BLaER1 treated with 17β-estradiol and CSF1 and Interleukin-3, amounts not matched to agents 10 nM and 100 nM (cell line): Measurements from ENCODE around the gene ANKS1B.

Experiments
- H3K27ac ChIP-seq, 11 experiments: shearing (Covaris generic); formaldehyde crosslinking; 2 replicates each; pipeline ENCODE4 v1.8.1; 2022
- H3K27me3 ChIP-seq, 11 experiments: shearing (Covaris generic); formaldehyde crosslinking; 2 replicates each; pipeline ENCODE4 v1.8.1; 2022
- H3K36me3 ChIP-seq, 11 experiments: shearing (Covaris generic); formaldehyde crosslinking; 2 replicates each; pipeline ENCODE4 v1.8.1; 2022
- H3K4me1 ChIP-seq, 10 experiments: shearing (Covaris generic); formaldehyde crosslinking; 2 replicates each; pipeline ENCODE4 v1.8.1; 2022
- H3K4me2 ChIP-seq, 11 experiments: shearing (Covaris generic); formaldehyde crosslinking; 2 replicates each; pipeline ENCODE4 v1.8.1; 2022
- H3K4me3 ChIP-seq, 10 experiments: shearing (Covaris generic); formaldehyde crosslinking; 2 replicates each; pipeline ENCODE4 v1.8.1; 2022
- H3K9ac ChIP-seq, 11 experiments: shearing (Covaris generic); formaldehyde crosslinking; 2 replicates each; pipeline ENCODE4 v1.8.1; 2022
- H3K9me3 ChIP-seq, 11 experiments: shearing (Covaris generic); formaldehyde crosslinking; replicated peaks in 1 of 11; 2 replicates each; pipeline ENCODE4 v1.8.1; 2022
- H4K20me1 ChIP-seq, 11 experiments: shearing (Covaris generic); formaldehyde crosslinking; 2 replicates each; pipeline ENCODE4 v1.8.1; 2022
- Cebpa-rat ChIP-seq, 11 experiments: shearing (Covaris generic); IDR thresholded peaks; 2 replicates each; pipeline ENCODE4 v1.8.1; 2022

ANKS1B gene

DNA sequence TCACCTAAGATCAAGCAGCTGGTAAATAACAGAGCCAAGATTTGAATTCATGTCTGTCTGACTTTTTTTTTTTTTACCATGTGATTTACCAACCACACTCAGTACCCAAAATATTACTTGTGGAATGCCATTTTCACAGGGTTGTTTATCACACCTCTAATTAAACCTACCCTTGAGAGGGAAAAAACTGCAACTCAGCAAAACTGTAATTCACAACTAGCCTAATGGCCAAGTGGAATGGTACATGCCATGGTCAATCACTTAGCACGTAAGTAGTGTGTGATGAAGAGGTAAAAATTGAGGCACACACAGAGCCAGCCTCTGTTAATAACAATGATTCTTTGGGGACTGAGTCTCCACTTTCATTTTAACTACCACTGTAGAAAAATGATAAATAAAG lies 750.0 kb downstream of the ANKS1B start:
- H3K27me3 ChIP-seq = no peaks in the 10 kb centered on the region
- no peak overlapping the region for H3K4me2 ChIP-seq
- no peaks in the 10 kb centered on the region for H3K4me1 ChIP-seq
- peaks cover 13 to 31% (median 22%) of the 10 kb centered on the region in 11 experiments; a peak in 18 of 22 replicates for H3K9me3 ChIP-seq
- no peak for TF ChIP-seq Cebpa-rat (IDR thresholded peaks at IDR 0.05)
- H3K27ac ChIP-seq = no peak overlapping the region
- H3K4me3 ChIP-seq = no peak overlapping the region
- no peak overlapping the region for H3K9ac ChIP-seq
- H3K36me3 ChIP-seq = peaks cover 0 to 63% (median 44%) of the 10 kb centered on the region in 11 experiments; a peak in 16 of 22 replicates
- H4K20me1 ChIP-seq = no peaks in the 10 kb centered on the region

DNA sequence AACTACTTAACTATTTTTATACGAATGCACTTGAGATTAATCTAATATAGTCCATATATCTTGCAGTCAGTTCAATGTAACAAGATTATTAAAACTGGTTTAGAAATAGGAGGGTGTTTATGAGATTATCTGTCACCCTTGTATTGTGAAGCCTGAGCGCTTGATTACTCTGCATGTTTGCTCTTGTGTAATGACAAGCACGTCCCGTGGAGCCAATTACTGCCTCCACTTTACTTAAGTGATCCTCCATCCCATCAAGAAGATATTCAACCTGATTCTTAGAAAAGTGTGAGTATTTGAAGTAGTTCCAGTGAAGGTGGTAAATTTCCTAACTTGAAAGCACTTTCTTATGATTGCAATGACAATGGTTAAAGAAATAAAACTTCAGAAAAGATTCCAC lies 752.4 kb downstream of the ANKS1B start:
- Histone ChIP-seq H3K27ac (no peak overlapping the region), H3K9ac (no peak overlapping the region), H3K4me3 (no peak overlapping the region), H3K36me3 (peaks cover 0 to 47% (median 27%) of the 10 kb centered on the region in 11 experiments; a peak in 15 of 22 replicates), H3K4me1 (no peaks in the 10 kb centered on the region), H3K9me3 (peaks cover 7 to 14% (median 11%) of the 10 kb centered on the region in 11 experiments; a peak in 13 of 22 replicates), H4K20me1 (no peaks in the 10 kb centered on the region), H3K4me2 (no peak overlapping the region), H3K27me3 (no peaks in the 10 kb centered on the region)
- no peak for TF ChIP-seq Cebpa-rat (IDR thresholded peaks at IDR 0.05)

DNA sequence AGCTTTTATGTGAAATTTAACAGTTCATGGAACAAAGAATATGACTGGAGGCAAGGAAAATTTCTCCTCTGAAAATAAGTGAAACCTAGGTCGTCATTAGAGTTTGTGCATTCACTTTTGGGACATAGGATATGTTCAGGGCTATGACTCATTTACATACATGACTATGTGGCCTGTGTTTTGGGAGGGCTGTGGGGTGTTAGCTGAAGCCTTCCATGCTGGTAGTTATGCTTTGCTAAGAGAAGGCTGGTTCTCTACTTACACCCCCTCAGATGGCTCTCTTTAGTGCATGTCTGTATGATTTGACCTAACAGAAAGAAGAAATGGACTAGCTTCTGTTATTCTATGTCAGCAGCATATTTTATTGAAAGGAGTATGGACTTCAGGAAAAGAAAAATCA lies 753.7 kb downstream of the ANKS1B start:
- H3K9ac ChIP-seq = no peak overlapping the region
- no peaks in the 10 kb centered on the region for H3K4me1 ChIP-seq
- H4K20me1 ChIP-seq = no peaks in the 10 kb centered on the region
- H3K27me3 ChIP-seq = no peaks in the 10 kb centered on the region
- H3K4me2 ChIP-seq = no peak overlapping the region
- TF ChIP-seq Cebpa-rat (IDR thresholded peaks at IDR 0.05) = no peak
- peaks cover 0 to under 1% (median 0%) of the 10 kb centered on the region in 11 experiments; a peak in 1 of 22 replicates for H3K9me3 ChIP-seq
- no peak overlapping the region for H3K4me3 ChIP-seq
- peaks cover 0 to 46% (median 14%) of the 10 kb centered on the region in 11 experiments; a peak in 15 of 22 replicates for H3K36me3 ChIP-seq
- H3K27ac ChIP-seq = no peak overlapping the region

- TF ChIP-seq Cebpa-rat (IDR thresholded peaks at IDR 0.05) = no peak
- Histone ChIP-seq H3K9ac (no peak overlapping the region), H3K27me3 (no peaks in the 10 kb centered on the region), H3K4me1 (0 out of 20 replicates have a peak, but pooled peaks cover 0 to 4% (median 0%) of the 10 kb centered on the region in 10 experiments), H3K9me3 (peaks cover 0 to 10% (median 0%) of the 10 kb centered on the region in 11 experiments; a peak in 3 of 22 replicates), H3K27ac (no peak overlapping the region), H3K4me2 (no peak overlapping the region), H3K36me3 (peaks cover 0 to 61% (median 5%) of the 10 kb centered on the region in 11 experiments; a peak in 9 of 22 replicates), H3K4me3 (no peak overlapping the region), H4K20me1 (no peaks in the 10 kb centered on the region)
Observed at GRCh38 chr12:99224237-99224636, 760.5 kb downstream of the ANKS1B start.

DNA sequence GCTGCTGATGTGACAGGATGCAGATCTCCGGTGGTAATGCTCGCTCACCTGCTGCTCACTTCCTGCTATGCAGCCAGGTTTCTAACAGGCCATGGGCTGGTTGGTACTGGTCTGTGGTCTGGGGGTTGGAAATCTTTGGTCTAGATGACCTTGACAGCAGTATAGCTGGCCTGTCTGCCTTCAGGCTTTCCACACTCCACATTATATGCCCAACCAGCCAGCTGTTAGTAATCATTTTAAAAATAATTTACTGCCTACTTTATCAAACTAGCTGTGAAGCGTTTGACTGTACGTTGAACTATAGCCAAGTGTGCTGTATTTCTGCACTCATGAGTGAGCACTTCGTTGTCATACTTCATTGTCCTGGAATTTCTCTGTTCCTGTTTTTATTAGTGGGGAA lies 761.2 kb downstream of the ANKS1B start:
- no peaks in the 10 kb centered on the region for H3K27me3 ChIP-seq
- no peaks in the 10 kb centered on the region for H4K20me1 ChIP-seq
- H3K4me1 ChIP-seq = 0 out of 20 replicates have a peak, but pooled peaks cover 0 to 4% (median 0%) of the 10 kb centered on the region in 10 experiments
- peaks cover 0 to 67% (median 5%) of the 10 kb centered on the region in 11 experiments; a peak in 10 of 22 replicates for H3K36me3 ChIP-seq
- no peak overlapping the region for H3K27ac ChIP-seq
- H3K4me3 ChIP-seq = no peak overlapping the region
- H3K9ac ChIP-seq = no peak overlapping the region
- H3K4me2 ChIP-seq = no peak overlapping the region
- no peak for TF ChIP-seq Cebpa-rat (IDR thresholded peaks at IDR 0.05)
- peaks cover 0 to 12% (median 0%) of the 10 kb centered on the region in 11 experiments; a peak in 3 of 22 replicates for H3K9me3 ChIP-seq

GRCh38 chr12:99213047-99213446 lies 771.7 kb downstream of the ANKS1B start:
- Histone ChIP-seq H3K9me3 (peaks cover 48 to 81% (median 73%) of the 10 kb centered on the region in 11 experiments), H4K20me1 (no peaks in the 10 kb centered on the region), H3K36me3 (peaks cover 0 to 95% (median 79%) of the 10 kb centered on the region in 11 experiments; a peak in 18 of 22 replicates), H3K27ac (no peak overlapping the region), H3K4me3 (no peak overlapping the region), H3K27me3 (no peaks in the 10 kb centered on the region), H3K4me1 (no peaks in the 10 kb centered on the region), H3K9ac (no peak overlapping the region), H3K4me2 (no peak overlapping the region)
- no peak for TF ChIP-seq Cebpa-rat (IDR thresholded peaks at IDR 0.05)

DNA sequence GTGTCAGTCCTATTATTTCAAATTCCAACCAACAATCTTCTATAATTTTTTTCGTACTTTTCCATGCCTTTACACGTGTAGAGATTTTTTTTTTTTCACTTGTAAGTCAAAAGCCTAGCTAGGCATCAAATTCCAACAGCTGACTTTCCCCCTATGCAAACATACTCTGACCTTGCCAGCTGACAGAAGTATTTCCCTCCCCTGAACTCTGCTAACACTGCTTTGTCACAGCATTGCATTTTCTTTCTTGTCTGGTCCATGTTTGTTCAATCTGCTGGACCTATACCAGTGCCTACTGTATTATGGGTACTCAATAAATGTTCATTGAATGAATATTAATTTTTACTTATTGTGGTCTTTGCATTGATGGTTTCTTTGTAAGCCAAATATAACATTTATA lies 772.5 kb downstream of the ANKS1B start:
- Histone ChIP-seq H3K4me1 (no peaks in the 10 kb centered on the region), H3K4me3 (no peak overlapping the region), H3K36me3 (peaks cover 0 to 87% (median 71%) of the 10 kb centered on the region in 11 experiments; a peak in 18 of 22 replicates), H3K27ac (no peak overlapping the region), H3K27me3 (no peaks in the 10 kb centered on the region), H4K20me1 (no peaks in the 10 kb centered on the region), H3K9me3 (peaks cover 46 to 74% (median 67%) of the 10 kb centered on the region in 11 experiments), H3K4me2 (no peak overlapping the region), H3K9ac (no peak overlapping the region)
- TF ChIP-seq Cebpa-rat (IDR thresholded peaks at IDR 0.05) = no peak

- H3K9me3 ChIP-seq = peaks cover 3 to 10% (median 7%) of the 10 kb centered on the region in 11 experiments; a peak in 21 of 22 replicates
- H3K36me3 ChIP-seq = peaks cover 0 to 61% (median 5%) of the 10 kb centered on the region in 11 experiments; a peak in 12 of 22 replicates
- H3K9ac ChIP-seq = no peak overlapping the region
- no peaks in the 10 kb centered on the region for H3K4me1 ChIP-seq
- H3K4me3 ChIP-seq = no peak overlapping the region
- no peak overlapping the region for H3K4me2 ChIP-seq
- H4K20me1 ChIP-seq = no peaks in the 10 kb centered on the region
- H3K27me3 ChIP-seq = no peaks in the 10 kb centered on the region
- H3K27ac ChIP-seq = no peak overlapping the region
- no peak for TF ChIP-seq Cebpa-rat (IDR thresholded peaks at IDR 0.05)
Observed at GRCh38 chr12:99205111-99205510, 779.6 kb downstream of the ANKS1B start.

DNA sequence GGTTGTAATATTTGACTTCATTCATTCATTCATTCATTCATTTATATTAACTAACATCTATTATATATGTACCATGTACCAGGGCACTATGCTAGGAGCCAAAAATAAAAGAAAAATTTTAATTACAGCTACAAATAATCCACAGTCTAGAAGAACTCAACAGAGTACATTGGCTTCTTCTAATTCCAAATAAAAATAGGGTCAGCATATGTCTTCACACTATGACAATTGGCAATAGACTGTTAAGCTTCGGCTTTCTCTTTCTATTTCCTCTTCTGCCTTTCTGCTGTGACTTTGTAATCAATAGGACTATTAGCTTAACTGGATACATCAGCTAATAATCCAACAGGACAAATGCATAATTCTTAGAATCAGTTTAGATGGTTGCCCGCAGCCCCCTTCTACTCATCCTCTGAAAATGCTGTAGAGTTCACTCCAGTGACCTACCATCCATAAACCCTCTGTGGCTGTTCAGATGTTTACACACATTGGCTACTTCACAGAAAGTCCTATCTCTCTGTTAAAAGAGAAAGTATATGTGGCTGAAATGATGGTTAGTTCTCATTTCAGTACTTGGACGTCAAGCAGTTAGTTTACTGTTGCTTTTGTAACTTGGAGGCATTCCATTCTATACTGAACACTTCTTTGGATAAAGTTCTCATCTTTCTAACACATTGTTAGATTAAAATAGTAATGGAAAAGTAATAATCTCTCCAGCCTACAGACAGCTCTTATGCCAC lies 782.7 kb downstream of the ANKS1B start:
- no peak for TF ChIP-seq Cebpa-rat (IDR thresholded peaks at IDR 0.05)
- Histone ChIP-seq H3K9ac (no peak overlapping the region), H3K9me3 (peaks cover 0 to 13% (median 4%) of the 10 kb centered on the region in 11 experiments; a peak in 7 of 22 replicates), H3K36me3 (peaks cover 0 to 61% (median 5%) of the 10 kb centered on the region in 11 experiments; a peak in 11 of 22 replicates), H3K4me1 (peaks cover 0 to 10% (median 1%) of the 10 kb centered on the region in 10 experiments; a peak in 5 of 20 replicates), H3K4me3 (no peak overlapping the region), H4K20me1 (no peaks in the 10 kb centered on the region), H3K27me3 (no peaks in the 10 kb centered on the region), H3K4me2 (no peak overlapping the region), H3K27ac (no peak overlapping the region)
